LHCN-M2 (cell line): Measurements from ENCODE around the gene RMI1. TPM values are rescaled to one million over a fixed set of nuclear protein-coding genes. Genes with fewer than 3 reads are reported as not detected.

Experiments
- DNase-seq: peaks from one replicate; pipeline ENCODE4 v3.0.0-alpha.2; 2012; ENCODE audit warnings: low read depth
- total RNA-seq: library from RNA; depleted of rRNA; stranded (reverse); fragments of >200 nt; gene quantifications from 2 replicates; pipeline ENCODE4 v1.2.3, GENCODE V29; 2014

RMI1 gene
- total RNA-seq, 1 experiment from 2014 or later, result 11.1 TPM

DNA sequence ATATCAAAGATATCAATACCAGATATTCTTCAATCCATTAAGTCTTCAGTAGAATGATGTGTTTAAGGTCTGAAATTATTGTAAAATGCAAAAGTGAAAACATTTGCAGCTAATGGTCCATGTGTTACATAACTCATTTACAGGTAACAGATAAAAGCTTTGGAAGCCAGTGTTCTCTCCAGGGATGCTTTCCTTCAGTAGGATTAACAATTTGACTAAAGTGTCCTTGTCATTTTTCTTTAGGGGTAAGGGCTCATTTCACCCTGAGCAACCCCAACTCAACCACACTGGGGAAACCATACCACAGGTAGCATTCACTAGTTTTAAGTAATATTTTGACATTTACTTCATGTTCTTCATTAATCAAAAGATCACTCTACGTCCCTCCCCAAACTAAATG, 13.5 kb upstream of the RMI1 start:
- no peak for DNase-seq

DNA sequence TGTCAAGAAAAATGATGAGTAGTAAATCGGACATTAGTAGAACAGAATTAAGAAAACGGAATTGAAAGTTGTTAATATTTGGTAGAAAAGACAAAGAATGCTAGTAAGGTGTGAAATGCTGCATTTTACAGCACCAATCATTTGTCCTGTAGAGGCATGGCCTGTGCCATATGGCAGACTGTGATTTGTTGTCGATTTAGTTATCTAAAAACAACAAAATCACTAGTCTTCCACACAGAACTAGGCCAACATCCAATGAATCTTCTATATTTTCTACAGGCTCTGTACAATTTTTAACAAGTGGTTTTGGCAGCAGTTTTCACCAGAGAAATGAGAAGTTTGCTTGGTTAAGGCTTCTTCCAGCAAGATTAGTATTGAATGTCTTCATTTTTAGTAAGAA, 11.0 kb upstream of the RMI1 start:
- DNase-seq, result no peak

DNA sequence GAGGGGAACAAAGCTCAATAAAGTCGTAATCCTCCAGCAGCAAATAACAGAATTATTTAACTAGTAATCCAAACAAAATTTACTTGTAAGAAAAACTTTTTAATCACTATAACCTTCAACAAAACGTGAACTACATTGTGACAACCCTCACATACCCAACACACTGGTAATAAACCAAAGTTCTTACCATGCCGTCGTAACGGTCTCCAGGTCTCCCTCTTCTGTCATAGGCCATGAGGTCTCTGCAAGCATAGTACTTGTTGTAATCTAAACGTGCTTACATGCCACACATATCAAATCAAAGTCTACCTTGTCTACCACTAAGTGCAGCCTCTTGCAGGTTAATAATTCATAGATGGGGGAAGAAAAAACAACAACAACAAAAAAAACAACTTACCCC, 9.1 kb upstream of the RMI1 start:
- DNase-seq, result no peak

DNA sequence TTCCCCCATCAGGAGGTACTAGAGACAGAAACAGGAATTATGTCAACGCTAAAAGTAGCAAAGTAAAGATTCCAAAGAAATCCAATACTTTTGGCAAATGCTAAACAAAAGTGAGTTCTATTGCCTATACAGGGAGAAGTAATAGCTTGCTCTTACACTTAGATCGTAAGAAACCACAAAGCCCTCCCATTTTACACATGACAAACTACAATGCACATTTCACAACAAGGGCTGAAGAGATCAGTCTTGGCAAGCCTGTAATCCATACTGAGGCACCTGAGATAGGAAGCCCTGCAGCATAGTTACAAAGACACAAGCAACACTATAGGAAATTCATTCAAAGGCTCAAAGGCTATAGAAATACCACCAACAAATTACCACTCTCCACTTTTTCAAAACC, 8.3 kb upstream of the RMI1 start:
- no peak for DNase-seq

DNA sequence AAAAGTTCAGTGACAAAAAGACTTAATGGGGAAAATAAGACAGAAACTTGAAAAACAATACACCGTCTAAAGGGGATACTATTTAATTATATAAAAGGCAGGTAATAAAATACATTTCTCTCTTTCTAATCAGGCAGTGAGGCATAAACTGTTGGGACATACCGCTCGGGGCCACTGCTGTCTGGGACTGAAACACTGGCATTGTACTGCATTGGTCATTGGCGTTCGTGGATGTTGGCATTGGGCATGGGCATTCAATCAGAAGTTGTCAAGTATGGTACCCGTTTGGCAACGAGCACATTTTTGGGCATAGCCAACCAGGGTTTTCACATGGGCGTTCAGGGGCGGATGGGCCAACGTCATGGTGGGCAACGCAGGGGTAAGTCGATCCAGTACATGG, 5.3 kb upstream of the RMI1 start:
- DNase-seq, result no peak

DNA sequence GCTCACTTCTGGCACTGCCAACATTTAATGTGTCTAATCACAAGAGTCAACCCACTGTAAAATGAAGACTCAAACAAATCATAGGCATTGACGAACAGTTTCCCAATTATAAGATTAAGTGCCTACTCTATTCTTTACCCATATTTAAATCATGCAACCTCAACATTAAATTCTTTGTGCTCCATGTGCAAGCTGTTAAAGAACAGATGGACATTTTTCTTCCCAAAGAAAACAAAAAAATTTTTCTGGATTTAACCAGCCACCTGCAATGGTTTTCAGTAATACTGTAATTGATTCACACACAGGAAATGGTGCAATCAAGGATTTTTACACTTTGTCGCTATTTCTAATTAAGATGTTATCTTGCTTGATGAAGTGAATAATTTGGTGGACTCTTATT, 4.2 kb upstream of the RMI1 start:
- DNase-seq, result no peak

DNA sequence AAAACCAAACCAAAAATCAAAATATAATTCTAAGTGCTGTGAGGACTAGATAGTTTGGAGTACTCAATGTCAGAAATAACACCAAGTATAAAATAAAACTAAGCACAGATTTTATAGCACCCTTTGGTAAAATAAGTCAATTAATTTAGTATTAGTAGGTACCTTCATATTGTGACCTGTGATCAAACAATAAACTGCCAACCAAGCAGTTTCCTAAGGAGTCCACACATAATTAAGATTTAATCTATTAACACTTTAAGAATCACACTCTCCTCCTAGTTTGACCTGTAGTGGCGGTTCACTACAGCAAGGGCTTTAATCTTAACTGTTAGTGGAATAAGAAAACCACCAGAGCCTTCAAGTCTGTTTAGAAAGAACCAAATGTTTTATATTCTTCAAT, 3.4 kb upstream of the RMI1 start:
- no peak for DNase-seq

DNA sequence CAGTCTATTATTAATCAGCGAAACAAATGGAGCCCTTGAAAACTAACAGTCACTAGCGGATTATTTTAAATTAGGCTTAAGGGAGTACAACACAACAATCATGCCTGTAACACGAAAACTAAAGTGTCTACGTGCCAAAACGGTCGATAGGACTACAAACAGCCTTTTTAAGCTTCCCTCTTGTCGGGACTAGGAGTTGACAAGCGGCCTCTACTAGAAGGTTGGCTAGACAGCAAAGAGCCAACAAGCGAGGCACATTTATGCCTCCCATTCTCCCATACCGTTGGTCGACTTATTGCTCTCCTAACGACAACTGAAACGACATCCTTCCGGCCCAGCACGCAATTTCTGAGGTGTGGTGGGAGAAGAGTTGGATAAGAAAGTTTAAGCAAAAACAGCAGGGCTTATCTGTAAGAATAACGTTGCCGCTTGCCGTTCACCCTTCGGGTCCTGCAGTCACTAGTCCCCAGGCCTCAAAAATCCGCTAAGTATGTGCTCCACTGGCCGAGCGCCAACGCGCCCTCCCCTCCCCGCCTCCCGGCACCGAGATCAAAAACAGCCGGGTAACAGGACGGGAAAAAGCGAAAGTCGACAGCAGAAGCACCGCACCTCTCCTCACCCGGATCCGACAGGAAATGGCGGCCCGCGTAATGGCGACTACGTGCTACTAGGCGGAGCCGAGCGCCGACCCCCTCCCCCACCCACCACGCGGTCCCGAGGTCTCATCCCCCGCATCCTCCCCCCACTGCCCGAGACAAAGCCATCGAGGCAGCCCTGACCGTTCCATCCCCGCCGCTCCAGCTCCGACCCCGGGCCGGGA, 1.4 kb upstream of the RMI1 start:
- DNase-seq, result peak; percentile 79

DNA sequence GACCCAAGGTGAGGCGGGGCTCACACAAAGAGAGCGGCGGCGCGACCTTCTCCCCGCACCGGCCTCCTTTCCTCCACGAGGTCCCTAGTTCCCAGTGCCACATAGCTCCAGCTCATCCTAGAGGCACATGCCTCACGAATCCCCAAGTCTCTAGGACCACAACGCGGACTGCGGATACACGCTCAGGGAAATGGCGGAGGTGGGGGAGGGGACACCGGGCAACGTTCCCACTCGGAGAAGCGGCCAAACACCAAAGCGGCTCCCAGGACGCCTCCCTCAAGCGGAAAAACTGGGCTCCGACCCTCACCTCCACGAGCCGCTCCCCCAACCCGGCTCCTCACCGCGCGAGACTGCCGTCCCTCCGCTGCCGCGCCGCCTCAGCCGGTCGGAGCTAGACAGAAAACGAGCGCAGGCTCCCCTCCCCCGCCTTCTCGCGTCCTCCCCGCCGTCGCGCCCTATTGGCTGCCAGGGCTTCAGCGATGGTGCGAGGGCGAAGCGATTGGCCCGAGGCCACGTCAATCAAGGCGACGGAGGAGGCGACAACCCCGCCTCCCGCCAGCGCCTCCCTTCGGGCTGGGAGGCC, 702 bp upstream of the RMI1 start, which contains the start of gene HNRNPK:
Gene HNRNPK (minus strand): TSS at position 404 of the 583 bp plus-strand sequence. CDS start 1,963 bp downstream, outside the sequence.
- DNase-seq, result peak; percentile 97

DNA sequence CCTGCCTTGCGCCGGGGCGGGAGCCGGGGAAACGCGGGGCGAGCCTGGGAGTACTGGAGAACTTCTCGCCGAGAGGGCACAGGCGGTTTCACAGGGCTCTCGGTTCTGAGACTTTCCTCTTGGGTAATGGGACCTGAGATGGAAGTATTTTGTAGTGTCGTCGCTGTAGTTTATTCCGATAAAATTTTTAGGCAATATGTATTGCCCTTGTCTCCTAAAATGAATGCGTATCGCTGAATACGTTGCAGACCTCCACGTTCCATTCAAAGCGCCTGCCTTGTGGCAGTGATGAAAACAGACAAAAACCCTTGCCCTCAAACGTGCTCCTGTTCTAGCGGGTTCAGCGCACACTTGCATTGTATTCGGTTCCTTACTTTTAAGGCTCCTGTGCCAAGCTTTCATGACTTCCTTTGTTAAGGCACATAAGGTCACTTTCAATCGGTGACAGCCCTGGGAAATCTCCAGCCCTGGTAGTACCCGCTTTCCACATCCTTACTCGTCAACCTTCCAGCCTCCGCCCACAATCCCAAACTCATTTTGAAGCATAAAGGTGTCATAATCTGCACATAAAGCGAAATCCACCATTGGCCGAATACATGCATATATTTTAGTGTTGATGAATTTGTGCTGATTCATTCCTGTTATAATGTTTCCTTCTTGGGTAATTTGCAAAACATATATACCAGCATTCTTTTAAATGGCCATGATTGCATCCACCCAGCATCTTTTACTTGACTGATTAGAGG, 694 bp downstream of the RMI1 start:
- DNase-seq, result peak; percentile 49

DNA sequence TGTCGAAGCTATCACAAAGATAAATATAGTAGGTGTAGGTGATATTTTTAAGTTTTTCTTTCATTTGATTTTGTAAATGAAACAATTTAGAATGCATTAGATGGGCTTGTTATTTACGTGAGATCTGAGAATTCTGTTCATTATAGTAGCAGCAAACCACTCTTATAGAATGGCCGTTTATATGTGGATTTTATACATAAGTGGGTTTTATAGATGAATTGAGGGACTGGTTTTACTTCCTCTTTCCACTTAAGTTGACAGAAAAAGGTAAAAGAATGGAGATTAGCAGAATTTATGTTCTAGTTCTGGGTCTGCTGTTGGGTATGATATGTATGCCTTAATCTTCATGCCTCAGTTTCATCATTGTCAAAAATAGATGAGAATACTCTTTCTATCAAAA, 5.6 kb downstream of the RMI1 start:
- DNase-seq, result no peak

DNA sequence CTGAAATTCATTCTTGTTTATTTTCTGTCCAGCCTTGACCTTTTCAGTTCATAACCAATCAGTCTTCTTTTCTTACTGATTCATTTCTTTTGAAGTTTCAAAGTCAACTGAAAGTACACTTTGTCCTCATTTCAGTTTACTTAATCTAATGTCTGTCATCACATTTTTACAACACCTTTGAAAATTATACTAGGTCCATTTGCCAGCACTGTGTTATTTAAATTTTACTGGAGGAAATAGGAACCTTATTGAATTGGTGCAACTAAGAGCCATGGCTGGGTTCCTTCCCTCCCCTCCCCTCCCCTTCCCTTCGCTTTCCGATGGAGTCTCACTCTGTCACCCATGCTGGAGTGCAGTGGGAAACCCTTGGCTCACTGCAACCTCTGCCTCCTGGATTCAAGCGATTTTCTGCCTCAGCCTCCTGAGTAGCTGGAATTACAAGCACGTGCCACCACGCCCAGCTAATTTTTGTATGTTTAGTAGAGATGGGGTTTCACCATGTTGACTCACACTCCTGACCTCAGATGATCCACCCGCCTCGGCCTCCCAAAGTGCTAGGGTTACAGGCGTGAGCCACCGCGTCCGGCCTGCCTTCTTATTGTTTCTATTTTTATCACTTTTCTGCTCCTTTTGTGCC, 6.3 kb downstream of the RMI1 start:
- peak; percentile 75 for DNase-seq

DNA sequence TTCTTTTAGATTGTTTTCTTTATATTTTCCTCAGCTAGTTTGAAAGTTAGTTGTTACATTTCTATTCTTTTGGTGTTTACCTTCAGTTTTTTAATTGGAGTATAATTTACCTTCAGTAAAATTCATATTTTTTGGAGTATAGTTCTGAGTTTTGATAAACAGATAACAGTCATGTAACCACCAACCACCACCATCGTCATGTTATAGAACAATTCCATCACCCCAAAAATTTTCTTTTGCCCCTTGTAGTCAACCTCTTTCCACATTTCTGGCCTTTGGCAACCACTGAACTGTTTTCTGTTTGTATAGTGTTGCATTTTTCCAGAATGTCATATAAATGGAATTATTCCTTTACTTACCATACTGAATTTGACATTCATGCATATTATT, 6.8 kb downstream of the RMI1 start:
- DNase-seq, result no peak

DNA sequence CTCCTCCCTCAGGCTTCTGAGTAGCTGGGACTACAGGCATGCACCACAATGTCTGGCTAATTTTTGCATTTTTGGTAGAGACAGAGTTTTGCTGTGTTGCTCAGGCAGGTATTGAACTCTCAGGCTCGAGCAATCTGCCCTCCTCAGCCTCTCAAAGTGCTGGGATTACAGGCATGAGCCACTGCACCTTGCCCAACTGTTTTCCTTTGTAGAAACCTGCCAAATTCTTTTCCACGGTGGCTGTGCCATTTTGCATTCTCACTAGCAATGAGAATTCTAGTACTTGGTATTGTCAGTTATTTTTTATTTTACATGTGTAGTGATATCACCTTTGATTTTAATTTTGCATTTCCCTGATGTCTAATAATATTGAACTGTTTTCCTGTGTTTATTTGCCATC, 7.8 kb downstream of the RMI1 start:
- DNase-seq, result no peak

DNA sequence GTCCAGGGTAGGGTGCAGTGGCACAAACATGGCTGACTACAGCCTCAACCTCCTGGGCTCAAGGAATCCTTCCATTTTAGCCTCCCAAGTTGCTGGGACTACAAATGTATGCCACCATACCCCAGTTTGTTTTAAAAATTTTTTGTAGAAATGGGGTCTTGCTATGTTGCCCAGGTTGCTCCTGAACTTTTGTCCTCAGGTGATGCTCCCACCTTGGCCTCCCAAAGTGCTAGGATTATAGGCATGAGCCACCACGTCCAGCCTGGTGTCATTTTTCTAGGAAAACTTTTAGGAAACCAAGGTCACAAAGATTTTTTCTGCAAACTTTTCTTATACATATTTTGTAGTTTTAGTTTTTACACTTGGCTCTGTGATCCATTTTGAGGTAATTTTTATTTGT, 10.8 kb downstream of the RMI1 start:
- DNase-seq, result no peak

DNA sequence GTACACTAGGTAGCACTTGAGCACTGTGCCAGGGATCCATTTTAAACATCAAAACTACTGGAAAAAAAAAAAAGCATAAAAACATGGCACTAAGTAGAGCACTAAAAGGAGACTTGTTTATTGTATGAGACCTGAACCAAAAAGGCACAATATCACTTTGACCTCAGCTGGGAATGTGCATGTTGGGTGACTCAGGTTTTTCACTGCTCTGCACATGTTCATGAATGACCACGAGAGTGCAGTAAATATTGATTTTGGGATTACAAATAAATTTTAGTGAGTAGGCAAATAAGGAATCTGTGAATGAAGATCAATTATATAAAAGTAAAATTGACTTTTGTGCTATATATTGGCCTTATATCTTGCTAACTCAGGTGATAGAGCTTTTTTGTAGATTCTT, 11.8 kb downstream of the RMI1 start:
- peak; percentile 49 for DNase-seq

DNA sequence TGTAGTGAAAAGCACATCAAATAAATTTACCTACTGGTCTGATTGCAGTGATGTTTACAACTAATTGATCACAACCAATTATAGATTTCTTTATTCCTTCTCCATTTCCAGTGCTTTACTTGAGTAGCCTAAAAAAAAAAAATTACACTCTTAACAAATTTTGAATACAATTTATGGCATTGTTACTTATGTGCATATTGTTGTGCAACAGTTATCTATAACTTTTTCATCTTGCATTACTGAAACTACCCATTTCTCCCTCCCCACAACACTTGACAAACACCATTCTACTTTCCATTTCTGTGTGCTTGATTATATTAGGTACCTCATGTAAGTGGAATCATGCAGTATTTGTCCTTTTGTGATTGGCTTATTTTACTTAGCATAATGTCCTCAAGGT, 12.3 kb downstream of the RMI1 start:
- no peak for DNase-seq

DNA sequence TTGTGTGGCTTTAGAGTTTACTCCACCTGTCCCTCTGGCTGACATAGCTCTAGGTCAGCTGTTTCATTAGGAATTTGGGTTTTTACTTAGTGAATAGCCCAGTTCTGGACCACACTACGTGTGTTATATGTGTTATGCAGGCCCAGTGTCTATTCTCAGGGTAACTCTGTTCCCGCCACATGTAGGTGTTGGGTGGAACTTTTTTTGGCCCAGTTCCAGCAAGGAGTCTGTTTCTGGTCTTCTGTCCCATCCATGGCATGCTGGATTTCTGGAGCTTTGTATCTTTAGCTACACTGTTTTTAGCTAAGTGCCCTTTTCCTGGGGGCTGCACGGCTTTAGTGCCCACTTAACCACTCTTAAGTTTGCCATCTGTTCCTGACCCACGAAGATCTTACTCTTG, 15.5 kb downstream of the RMI1 start:
- DNase-seq, result no peak

DNA sequence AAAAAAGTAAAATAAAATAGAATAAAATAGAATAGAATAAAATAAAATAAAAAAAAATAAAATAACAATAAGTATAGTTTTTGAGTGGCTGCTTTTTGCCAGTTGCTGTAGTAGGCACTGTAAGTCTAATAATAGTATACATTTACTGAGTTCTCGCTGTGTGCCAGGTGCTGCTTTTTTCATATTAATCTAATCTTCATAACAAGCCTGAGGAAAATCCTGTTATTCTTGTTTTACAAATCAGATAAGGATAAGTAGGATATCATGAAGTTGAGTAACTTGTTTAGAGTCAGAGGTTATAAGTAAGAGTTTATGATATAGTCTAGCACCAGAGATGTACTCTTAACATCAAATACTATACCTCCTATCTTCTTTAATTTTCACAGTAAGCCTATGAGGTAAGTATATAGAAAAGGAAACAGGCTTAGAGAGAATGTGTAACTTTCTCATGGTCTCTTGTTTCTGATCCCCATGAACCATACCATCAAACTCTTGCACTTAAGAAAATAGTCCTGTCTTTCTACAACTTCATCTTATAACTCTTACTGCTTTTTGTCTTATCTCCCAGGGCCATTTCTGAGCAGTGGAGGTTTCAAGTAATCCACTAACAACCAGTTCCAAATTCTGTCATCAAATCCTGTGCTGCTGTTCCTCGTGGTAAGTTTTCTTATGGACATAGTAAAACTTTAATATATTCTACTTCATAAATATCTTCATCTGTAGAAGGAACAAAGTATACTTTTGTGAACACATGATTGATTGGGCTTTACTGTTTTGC, 18.7 kb downstream of the RMI1 start:
- no peak for DNase-seq

DNA sequence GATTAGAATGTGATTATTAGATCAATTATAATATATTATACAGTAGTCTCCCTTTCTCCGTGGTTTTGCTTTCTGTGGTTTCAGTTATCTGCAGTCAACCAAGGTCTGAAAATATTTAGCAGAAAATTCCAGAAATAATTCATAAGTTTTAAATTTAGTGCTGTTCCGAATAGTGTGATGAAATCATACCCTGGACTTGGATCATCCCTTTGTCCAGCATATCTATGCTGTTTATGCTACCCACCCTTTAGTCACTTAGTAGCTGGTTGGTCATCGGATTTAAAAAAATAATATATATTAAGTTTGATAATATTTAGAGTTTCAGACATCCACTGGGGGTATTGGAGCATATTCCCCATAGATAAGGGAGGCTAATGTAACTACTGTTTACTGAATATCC, 19.6 kb downstream of the RMI1 start:
- no peak for DNase-seq

DNA sequence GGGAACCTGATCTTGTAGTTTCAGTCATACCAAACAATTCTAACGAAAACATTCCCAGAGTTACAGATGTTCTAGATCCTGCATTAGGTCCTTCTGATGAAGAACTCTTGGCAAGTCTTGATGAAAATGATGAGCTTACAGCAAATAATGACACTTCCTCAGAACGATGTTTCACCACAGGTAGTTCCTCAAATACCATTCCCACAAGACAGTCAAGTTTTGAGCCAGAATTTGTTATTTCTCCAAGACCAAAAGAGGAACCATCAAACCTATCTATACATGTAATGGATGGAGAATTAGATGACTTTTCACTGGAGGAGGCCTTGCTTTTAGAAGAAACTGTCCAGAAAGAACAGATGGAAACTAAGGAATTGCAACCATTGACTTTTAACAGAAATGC, 21.0 kb downstream of the RMI1 start:
- no peak for DNase-seq
